IMR-90 (cell line): Measurements from ENCODE around the gene ATG10. TPM values are rescaled to one million over a fixed set of nuclear protein-coding genes. Genes with fewer than 3 reads are reported as not detected.

Source experiments
- ATAC-seq: fragments of 200-7000 bp; cut with Tn5 transposase; 2 replicates; pipeline ENCODE4 v1.9.1; 2020; ENCODE audit warnings: low read depth, mild to moderate bottlenecking, moderate library complexity
- BruUV-seq: library from RNA; stranded (reverse); fragments of 400-500 nt; replicated peaks from 2 replicates; lab custom pipeline; 2021; lab: Mats Ljungman, UMichigan
- CTCF ChIA-PET: fragments of 300-600 bp; formaldehyde crosslinking; extraction: SDS; loops from one replicate; lab custom pipeline; 2021; ENCODE audit warnings: antibody characterized with exemption; lab: Yijun Ruan, JAX
- POLR2A ChIA-PET: fragments of 300-600 bp; sonication (Branson Sonifier 250); formaldehyde crosslinking; loops from one replicate; lab custom pipeline; 2022; ENCODE audit warnings: antibody characterized with exemption; ENCODE audit not compliant: unreplicated experiment; lab: Charles Lee
- DNase-seq: peaks from one replicate; pipeline ENCODE4 v3.0.0; 2013
- H2AFZ ChIP-seq: replicated peaks from 2 replicates; pipeline ENCODE3; 2013; ENCODE audit warnings: low read length, mild to moderate bottlenecking; ENCODE audit not compliant: poor library complexity
- H2AK5ac ChIP-seq: 2 replicates; pipeline ENCODE4 v1.6.1; 2013; ENCODE audit warnings: low read depth, low read length, inconsistent platforms
- H2AK9ac ChIP-seq: replicated peaks from 2 replicates; pipeline ENCODE3; 2013; ENCODE audit warnings: mild to moderate bottlenecking, low read depth, low read length, moderate library complexity; ENCODE audit not compliant: poor library complexity
- H2BK120ac ChIP-seq: 2 replicates; pipeline ENCODE4 v1.6.1; 2013; ENCODE audit warnings: low read depth, low read length, inconsistent platforms
- H2BK15ac ChIP-seq: 3 replicates; pipeline ENCODE4 v1.6.1; 2013; ENCODE audit warnings: low read depth, low read length, inconsistent platforms
- H2BK20ac ChIP-seq: 2 replicates; pipeline ENCODE4 v1.6.1; 2013; ENCODE audit warnings: low read depth, mild to moderate bottlenecking, inconsistent platforms, low read length, moderate library complexity
- H2BK5ac ChIP-seq: 2 replicates; pipeline ENCODE4 v1.6.1; 2013; ENCODE audit warnings: mild to moderate bottlenecking, low read depth, low read length, inconsistent platforms; ENCODE audit not compliant: poor library complexity, severe bottlenecking
- H3K14ac ChIP-seq: replicated peaks from 2 replicates; pipeline ENCODE4 v1.6.1; 2013; ENCODE audit warnings: low read depth, low read length, inconsistent platforms
- H3K18ac ChIP-seq: 2 replicates; pipeline ENCODE4 v1.6.1; 2013; ENCODE audit warnings: low read depth, low read length, control low read depth
- H3K23ac ChIP-seq: 2 replicates; pipeline ENCODE4 v1.6.1; 2013; ENCODE audit warnings: low read depth, low read length, inconsistent platforms
- H3K27ac ChIP-seq: 2 replicates; pipeline ENCODE4 v1.5.1; 2013; ENCODE audit warnings: mild to moderate bottlenecking, control low read depth, low read length; ENCODE audit not compliant: insufficient read depth
- H3K27me3 ChIP-seq: 2 replicates; pipeline ENCODE4 v1.6.1; 2013; ENCODE audit warnings: low read length; ENCODE audit not compliant: control insufficient read depth, insufficient read depth
- H3K36me3 ChIP-seq: 2 replicates; pipeline ENCODE4 v1.6.1; 2013; ENCODE audit warnings: low read length, mixed read lengths; ENCODE audit not compliant: control insufficient read depth, insufficient read depth
- H3K4ac ChIP-seq: 2 replicates; pipeline ENCODE4 v1.6.1; 2013; ENCODE audit warnings: low read depth, low read length, inconsistent platforms
- H3K4me1 ChIP-seq: 2 replicates; pipeline ENCODE4 v1.6.1; 2013; ENCODE audit warnings: low read length, mixed read lengths; ENCODE audit not compliant: control insufficient read depth, insufficient read depth
- H3K4me2 ChIP-seq: 2 replicates; pipeline ENCODE4 v1.6.1; 2013; ENCODE audit warnings: low read depth, mild to moderate bottlenecking, control low read depth, low read length, moderate library complexity
- H3K4me3 ChIP-seq: 2 replicates; pipeline ENCODE4 v1.5.1; 2013; ENCODE audit warnings: low read depth, mild to moderate bottlenecking, control low read depth, low read length, moderate library complexity; ENCODE audit not compliant: insufficient read depth
- H3K56ac ChIP-seq: 2 replicates; pipeline ENCODE4 v1.6.1; 2013; ENCODE audit warnings: low read length, inconsistent platforms; ENCODE audit not compliant: insufficient read depth; ENCODE audit errors: extremely low read depth
- H3K79me1 ChIP-seq, 2 experiments: 2 replicates each; pipeline ENCODE4 v1.6.1; 2013; ENCODE audit warnings: low read length in 2 of 2, inconsistent platforms in 1 of 2, low read depth in 1 of 2
- H3K9ac ChIP-seq: 2 replicates; pipeline ENCODE4 v1.6.1; 2013; ENCODE audit warnings: low read depth, low read length, control low read depth
- H3K9me1 ChIP-seq: 2 replicates; pipeline ENCODE4 v1.6.1; 2013; ENCODE audit warnings: low read length, inconsistent platforms; ENCODE audit not compliant: insufficient read depth
- H3K9me3 ChIP-seq: 2 replicates; pipeline ENCODE4 v1.6.1; 2013; ENCODE audit warnings: low read length; ENCODE audit not compliant: control insufficient read depth, insufficient read depth
- H4K20me1 ChIP-seq: 2 replicates; pipeline ENCODE4 v1.6.1; 2013; ENCODE audit warnings: low read length, inconsistent platforms; ENCODE audit not compliant: insufficient read depth
- H4K5ac ChIP-seq: 2 replicates; pipeline ENCODE4 v1.6.1; 2013; ENCODE audit warnings: mild to moderate bottlenecking, low read depth, low read length, control low read depth
- H4K8ac ChIP-seq, 2 experiments: 2 replicates each; pipeline ENCODE4 v1.6.1; 2013; ENCODE audit warnings: low read depth in 2 of 2, low read length in 2 of 2, control low read depth in 1 of 2, inconsistent platforms in 1 of 2
- H4K91ac ChIP-seq: 2 replicates; pipeline ENCODE4 v1.6.1; 2013; ENCODE audit warnings: low read depth, low read length, inconsistent platforms; ENCODE audit not compliant: insufficient read depth
- CTCF ChIP-seq: conservative IDR thresholded peaks from 2 replicates; pipeline ENCODE4 v1.5.1; 2012; ENCODE audit warnings: mild to moderate bottlenecking, low read depth, low read length, improper control_type of control experiment
- ELK1 ChIP-seq: fragments of 150-350 bp; IDR thresholded peaks from 2 replicates; pipeline ENCODE4 v1.6.1; 2016; ENCODE audit warnings: low read depth, mild to moderate bottlenecking, low read length, moderate library complexity, borderline replicate concordance
- RCOR1 ChIP-seq: IDR thresholded peaks from 2 replicates; pipeline ENCODE4 v1.6.1; 2012; ENCODE audit warnings: mild to moderate bottlenecking, low read length, improper control_type of control experiment; ENCODE audit not compliant: insufficient replicate concordance
- RFX5 ChIP-seq: IDR thresholded peaks from 2 replicates; pipeline ENCODE4 v1.8.0; 2012; ENCODE audit warnings: low read depth, mild to moderate bottlenecking, low read length, moderate library complexity
- WGBS, 2 experiments: methylation state at CpG; one replicate each; pipeline versions ENCODE4 v1.1.5 to v1.1.7; 2013; ENCODE audit warnings: missing lambda C conversion rate in 2 of 2; ENCODE audit not compliant: insufficient read length in 1 of 2; ENCODE audit errors: extremely low coverage in 2 of 2; 5-methylcytosine and 5-hydroxymethylcytosine counted together
- dilution Hi-C: fragments of 300-500 bp; cut with HindIII; formaldehyde crosslinking; loops from one replicate; pipeline ENCODE4 v1.14.3; 2018; ENCODE audit warnings: low sequenced_read_pairs; ENCODE audit not compliant: unreplicated experiment
- in situ Hi-C: fragments of 300-500 bp; cut with MboI; formaldehyde crosslinking; loops from 3 replicates; pipeline ENCODE4 v1.14.3; 2019; ENCODE audit warnings: low sequenced_read_pairs, inconsistent platforms, mixed read lengths
- intact Hi-C: fragments of 100-400 bp; cut with micrococcal nuclease; formaldehyde crosslinking; loops from 2 replicates; pipeline ENCODE4 v1.10.0; 2022
- polyA plus RNA-seq, 3 experiments: library from polyadenylated mRNA; depleted of rRNA; stranded (reverse); fragments of >200 nt; gene quantifications; 2 replicates each; pipeline ENCODE4 v1.2.3, GENCODE V29; 2012; ENCODE audit warnings: low replicate concordance in 1 of 3
- total RNA-seq: library from RNA; depleted of rRNA; stranded (reverse); fragments of >200 nt; gene quantifications from 2 replicates; pipeline ENCODE4 v1.2.3, GENCODE V29; 2012

The ATG10 gene
- total and polyA plus RNA-seq, 2 of the 4 experiments (the other 2 are of a cell fraction) = 3.4 to 8.1 TPM

- dilution Hi-C loops = no loop called here
- H4K20me1 ChIP-seq = no peaks in the 10 kb centered on the region
- intact Hi-C loops = no loop called here
These were observed 272.3 kb downstream of the ATG10 start for GRCh38 chr5:82244151-82244550.

More at GRCh38 chr5:82244151-82244550, 272.3 kb downstream of the ATG10 start:
- Histone ChIP-seq H3K18ac (no peak overlapping the region), H4K91ac (no peak overlapping the region), H3K4ac (no peak overlapping the region), H3K79me1 (no peaks in the 10 kb centered on the region), H2AFZ (no peak overlapping the region), H3K14ac (no peak overlapping the region), H2BK20ac (no peak overlapping the region), H2BK120ac (no peak overlapping the region), H4K5ac (no peak overlapping the region), H3K36me3 (no peaks in the 10 kb centered on the region), H3K9ac (no peak overlapping the region), H2BK5ac (no peak overlapping the region), H3K9me1 (no peaks in the 10 kb centered on the region; the same call in 1 of the 2 replicates), H4K8ac (no peak overlapping the region), H3K56ac (no peak overlapping the region), H3K4me3 (no peak overlapping the region), H3K23ac (no peak overlapping the region), H3K27me3 (no peaks in the 10 kb centered on the region), H2AK5ac (no peak overlapping the region), H3K27ac (no peak overlapping the region), H2AK9ac (no peak overlapping the region), H3K4me2 (no peak overlapping the region), H3K4me1 (no peaks in the 10 kb centered on the region), H3K9me3 (no peaks in the 10 kb centered on the region), H2BK15ac (no peak overlapping the region)
- WGBS, 2 experiments = 100% methylated on average over 2 of the region's 2 CpGs; no CpG with 5 or more reads in 1 of the 2 experiments
- DNase-seq = no peak
- CTCF ChIA-PET = interaction anchor here (2.0 kb wide), 1 partner anchor 18 kb away, joined by 9 read pairs; no protein-coding TSS in a partner anchor
- TF ChIP-seq ELK1 = no peak
- TF ChIP-seq CTCF = no peak
- TF ChIP-seq RCOR1 = no peak
- TF ChIP-seq RFX5 = no peak
- POLR2A ChIA-PET = no interaction called here
- in situ Hi-C loops = no loop called here
- no TSS peak for BruUV-seq
- no peak for ATAC-seq
